NCI-H2171 (cell line): ENCODE measurements around the gene COL5A2.

ENCODE experiments used
- DNase-seq: peaks from one replicate; lab custom pipeline; 2025; lab: John Stamatoyannopoulos, UW

COL5A2 gene

DNA sequence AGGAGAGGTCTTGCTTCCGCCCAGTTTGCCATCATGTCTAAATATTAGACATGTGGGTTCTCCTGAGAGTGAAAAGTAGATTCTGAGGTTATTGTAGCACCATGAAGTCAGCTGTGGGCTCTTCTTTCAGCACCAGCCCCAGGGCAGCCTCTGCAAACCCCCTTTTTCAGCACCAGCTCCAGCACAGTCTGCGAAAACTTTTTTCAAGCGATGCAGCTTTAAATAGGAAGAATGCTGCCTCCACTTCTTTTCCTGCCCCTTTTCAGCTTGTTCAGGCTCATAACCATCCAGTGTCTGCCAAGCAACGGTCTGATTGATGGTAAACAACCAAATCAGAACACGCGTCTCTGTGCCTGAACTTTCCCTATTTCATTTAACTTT, at the start of gene COL5A2:
Gene COL5A2, minus strand, starts transcription at position 192 of the 381 bp plus-strand sequence. Its CDS starts 157 bp downstream, at position 35.
- no peak for DNase-seq

GRCh38 chr2:189226017-189226416, 46.5 kb upstream of the COL5A2 start:
- DNase-seq, result no peak

DNA sequence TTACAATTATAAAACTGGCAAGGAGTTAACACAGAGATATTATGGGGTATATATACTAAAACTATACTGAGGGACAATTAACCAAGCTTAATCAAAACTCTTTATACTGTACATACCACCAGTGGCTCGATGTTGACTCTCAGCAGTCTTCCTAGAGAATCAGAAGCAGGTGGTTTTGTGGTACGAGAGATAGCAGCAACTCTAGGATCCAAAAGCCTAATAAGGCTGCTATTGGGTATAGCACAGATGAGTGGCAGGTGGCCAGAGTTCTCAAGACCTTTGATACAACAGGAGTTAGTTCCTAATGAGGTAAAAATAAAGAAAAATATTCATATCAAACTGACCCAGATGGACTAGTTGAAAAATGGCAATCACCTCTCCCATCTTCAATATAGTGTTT, 45.5 kb upstream of the COL5A2 start:
- DNase-seq, result no peak

DNA sequence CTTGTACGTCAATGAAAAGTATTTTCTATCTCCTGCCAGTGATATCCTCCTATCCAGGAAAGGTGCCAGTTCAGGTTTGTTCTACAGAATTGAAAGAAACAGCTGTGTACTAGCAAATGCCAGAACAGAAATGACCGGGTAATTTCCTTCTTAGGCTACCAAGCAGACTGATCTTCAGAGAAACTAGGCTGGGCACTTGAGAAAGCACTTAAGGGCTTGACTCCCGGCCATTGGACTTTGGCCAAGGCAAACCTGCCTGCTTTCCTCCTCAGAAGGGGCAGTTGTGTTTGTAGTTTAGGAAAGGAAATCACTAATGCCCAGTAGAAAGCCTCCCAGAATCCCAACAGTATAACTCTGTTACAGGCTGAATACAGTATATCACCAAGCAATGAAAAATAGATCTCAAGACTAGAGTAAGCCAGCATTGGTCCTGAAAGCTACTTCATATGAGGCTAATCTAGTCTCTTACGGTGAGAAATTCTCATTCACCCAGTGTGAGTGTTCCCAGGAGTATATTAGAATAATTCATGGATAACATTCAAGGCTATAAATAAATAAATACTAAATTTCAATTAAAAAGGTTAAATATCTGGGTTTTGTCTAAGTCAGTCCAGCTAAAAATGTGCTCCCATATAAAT, 43.0 kb upstream of the COL5A2 start:
- no peak for DNase-seq

GRCh38 chr2:189221811-189222467, 42.4 kb upstream of the COL5A2 start:
- no peak for DNase-seq

DNA sequence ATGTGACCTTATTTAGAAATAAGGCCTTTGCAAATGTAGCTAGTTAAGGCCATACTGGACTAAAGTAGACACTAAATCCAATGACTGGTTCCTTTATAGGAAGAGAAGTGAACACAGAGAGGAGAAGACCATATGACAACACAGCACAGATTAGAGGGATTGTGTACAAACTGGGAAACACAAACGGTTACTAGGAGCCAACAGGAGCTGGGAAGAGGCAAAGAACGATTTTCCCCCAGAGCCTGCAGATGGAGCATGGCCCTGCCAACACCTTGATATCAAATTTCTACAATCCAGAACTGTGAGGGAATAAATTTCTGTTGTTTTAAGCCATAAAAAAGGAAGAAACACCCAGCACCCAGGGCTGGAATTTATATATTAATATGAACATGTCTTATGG, 38.7 kb upstream of the COL5A2 start:
- no peak for DNase-seq

- DNase-seq, result no peak
Measured at GRCh38 chr2:189217541-189217940, 38.0 kb upstream of the COL5A2 start.

DNA sequence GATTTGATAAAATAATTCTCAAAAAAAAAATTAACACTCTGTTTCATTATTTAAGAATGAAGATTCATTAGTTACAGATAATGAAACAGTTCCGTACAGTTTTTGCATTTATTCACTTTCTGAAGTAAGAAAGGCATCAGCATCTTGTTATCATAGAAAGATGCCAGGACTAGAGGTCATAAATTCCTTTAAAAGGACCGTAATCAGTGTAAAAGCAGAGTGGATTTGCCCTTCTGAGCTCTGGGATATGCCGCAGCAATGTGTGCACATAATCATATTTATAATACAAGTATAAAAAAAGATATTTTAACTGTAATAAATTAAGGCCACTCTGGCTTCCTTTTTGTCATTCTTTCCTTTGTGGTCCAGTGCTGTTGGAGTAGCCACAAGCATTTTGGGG, 37.5 kb upstream of the COL5A2 start:
- DNase-seq, result no peak

DNA sequence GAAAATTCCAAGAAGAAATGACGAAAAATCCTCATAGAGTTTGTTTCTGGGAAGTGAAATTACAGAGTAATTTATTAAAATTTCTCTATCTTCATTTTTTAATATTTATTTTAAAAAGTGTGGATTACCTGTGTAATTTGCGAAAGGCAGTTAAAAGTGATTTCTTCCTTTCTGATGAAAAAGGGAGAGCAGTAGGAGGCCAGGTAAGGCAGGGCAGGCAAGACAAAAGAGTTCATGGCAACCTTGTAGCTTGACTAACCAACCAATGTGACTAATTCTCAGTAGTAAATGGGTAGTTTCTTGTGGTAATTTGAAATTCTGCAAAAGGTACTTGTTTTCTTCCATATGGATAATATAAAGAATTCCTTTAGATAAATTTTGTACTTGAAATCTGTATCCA, 34.9 kb upstream of the COL5A2 start:
- no peak for DNase-seq

DNA sequence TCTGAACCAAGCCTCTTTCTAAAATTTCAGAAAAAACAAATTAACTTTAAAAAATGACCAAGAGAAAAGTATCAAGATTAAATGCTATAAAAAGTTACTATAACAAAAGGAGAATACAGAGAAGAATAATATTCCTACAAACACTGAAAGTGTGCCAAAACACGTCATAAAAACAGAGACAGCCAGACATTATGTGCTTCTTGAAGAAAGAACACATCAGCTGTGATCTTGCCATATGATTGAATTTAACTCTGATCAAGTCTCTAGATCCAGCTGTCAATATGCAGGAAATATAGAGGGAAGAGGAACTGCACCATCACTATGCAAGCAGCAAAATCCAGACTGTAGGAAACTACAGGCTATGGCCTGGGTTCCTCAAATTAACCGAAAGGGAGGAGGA, 33.7 kb upstream of the COL5A2 start:
- DNase-seq, result no peak

DNA sequence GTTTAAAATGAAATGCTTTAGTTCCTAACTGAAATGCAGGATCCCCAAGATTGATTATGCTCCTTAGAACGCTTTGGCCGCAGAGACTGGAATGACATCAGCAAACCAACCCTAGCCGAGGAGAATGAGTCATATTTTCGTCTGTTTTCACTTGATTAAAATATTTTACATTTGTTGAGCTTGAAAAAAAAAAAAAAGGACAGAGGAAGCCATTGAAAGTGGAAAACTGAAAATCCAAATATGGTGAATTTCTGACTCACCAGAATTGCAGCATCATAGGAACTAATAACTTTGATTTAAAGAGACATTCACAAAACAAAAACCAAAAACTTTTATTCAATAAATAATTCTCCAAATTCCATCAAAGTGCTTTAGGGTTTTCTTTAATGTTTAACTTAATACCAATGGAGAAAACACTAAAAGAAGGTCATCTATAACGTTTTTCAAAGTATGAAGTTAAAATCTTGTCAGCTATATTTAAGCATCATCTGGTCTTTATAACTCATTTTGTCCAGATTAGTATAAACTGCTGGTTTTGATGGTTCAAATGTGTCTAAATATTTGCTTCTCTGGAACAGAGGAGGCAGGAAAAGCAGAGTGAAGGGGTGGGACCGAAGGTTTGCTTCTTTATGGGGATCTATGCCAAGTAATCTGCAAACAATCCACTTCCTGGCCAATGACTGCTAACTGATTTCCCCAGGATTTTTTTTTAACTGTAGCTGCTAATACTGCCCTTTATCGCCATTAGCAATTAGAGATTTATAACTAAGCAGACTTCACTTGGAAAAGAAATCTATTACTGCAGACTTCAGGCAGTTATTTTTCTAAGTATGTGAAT, 30.9 kb upstream of the COL5A2 start:
- no peak for DNase-seq

DNA sequence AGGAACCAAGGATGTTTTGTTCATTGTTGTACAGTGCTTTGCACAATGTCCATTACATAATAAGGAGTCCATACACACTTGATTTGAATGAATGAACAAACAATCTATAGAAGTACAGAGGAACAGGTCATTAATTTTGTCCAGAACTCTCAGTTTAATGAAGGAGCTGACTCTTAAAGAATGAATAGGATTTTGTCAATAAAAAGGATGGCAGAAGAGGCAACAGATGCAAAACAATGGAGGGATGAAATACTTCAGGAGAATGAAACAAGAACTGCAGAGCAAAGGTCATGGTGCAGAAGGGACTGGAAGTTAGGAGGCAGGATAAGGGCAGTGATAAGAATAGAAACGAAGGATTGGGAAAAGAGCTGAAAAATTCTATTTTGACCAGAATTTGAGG, 28.7 kb upstream of the COL5A2 start:
- DNase-seq, result no peak

DNA sequence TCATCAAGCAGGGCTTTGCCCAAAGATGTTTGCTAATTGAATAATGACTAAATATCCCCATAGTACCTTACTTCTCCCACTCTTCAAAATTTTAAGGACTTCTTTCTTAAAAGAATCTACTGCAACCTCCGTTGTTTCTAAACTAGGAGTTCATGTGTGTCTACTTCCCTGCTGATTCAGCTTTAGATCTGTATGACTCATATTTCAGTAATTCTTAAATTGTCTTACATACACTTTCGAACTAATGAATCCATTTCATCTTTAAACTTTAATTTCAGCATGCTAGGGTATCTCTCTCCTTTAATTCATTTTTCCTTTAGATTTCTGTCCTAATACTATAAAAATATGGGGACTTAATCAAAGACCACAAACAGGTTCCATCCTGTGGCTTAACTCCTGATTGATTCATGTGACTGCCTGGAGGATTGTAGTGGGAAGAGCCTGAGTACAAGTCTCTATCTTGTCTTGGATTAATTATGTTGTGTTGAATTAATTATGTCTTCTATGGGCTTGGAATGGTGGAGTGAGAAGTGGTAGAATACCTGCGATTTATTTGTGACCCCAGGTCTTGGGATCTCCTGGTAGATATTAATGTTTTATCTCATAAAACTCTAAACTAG, 24.9 kb upstream of the COL5A2 start:
- DNase-seq, result no peak

- no peak for DNase-seq
Measured at GRCh38 chr2:189203177-189203799, 23.7 kb upstream of the COL5A2 start.

GRCh38 chr2:189199797-189200196, 20.2 kb upstream of the COL5A2 start:
- no peak for DNase-seq

DNA sequence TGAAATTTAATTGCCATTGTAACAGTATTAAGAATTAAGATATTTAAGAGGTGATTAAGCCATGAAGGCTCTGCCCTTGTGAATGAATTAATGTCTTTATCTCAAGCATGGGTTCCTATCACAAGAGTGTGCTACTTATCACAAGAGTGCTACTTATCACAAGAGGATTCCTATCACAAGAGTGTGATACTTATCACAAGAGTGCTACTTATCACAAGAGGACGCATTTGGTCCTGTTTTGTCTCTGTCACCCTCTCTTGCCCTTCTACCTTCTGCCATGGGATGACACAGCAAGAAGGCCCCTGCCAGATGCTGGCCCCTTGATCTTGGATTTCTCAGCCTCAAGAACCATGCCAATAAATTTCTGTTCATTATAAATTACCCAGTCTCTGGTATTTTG, 13.2 kb upstream of the COL5A2 start:
- no peak for DNase-seq

DNA sequence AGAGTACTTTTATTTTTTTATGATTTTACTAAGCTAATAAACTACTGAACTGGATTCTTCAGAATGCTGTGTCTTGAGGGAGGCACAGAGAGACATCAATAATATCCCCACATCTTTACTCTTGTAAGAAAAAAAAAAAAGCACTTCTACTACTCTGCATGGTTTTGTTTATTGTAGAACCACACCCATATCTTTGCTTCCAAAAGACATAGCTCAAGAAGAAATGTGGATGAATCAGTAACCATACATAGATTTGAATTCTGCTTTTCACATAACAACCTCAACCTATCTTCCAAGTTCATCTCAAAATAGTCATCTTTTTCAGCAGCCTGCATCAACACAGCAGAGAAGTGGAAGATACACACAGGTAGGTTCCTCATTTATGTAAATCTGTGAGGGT, 12.2 kb upstream of the COL5A2 start:
- no peak for DNase-seq

- no peak for DNase-seq
Measured at GRCh38 chr2:189190685-189191084, 11.1 kb upstream of the COL5A2 start.

- no peak for DNase-seq
Measured at GRCh38 chr2:189188115-189188805, 8.7 kb upstream of the COL5A2 start.

GRCh38 chr2:189183170-189183569, 3.6 kb upstream of the COL5A2 start:
- no peak for DNase-seq

- DNase-seq, result no peak
Measured at GRCh38 chr2:189181706-189182105, 2.1 kb upstream of the COL5A2 start.
